Measurements from ENCODE around the gene F13A1. TPM values are rescaled to one million over a fixed set of nuclear protein-coding genes. Genes with fewer than 3 reads are reported as not detected.

The F13A1 gene
- 0.18 to 0.56 TPM (median 0.25 TPM) in 3 replicates for total RNA-seq

GRCh38 chr6:6319952-6320811 is at the start of gene F13A1:
Gene F13A1 (minus strand): TSS chr6:6320662. CDS start chr6:6318664, 1,998 bp downstream.
- H3K27ac Mint-ChIP-seq = no peak within 1 kb of the TSS
- DNase-seq (ENCODE audit: low spot score in 2 of 2, unreplicated experiment in 2 of 2) = no peak
- TF ChIP-seq CTCF (IDR thresholded peaks at IDR 0.05; ENCODE audit: unreplicated experiment) = no peak
- peaks cover 94% of the 10 kb centered on the region for H3K27me3 Mint-ChIP-seq (ENCODE audit: low read depth)
- H3K36me3 Mint-ChIP-seq = no peaks in the 10 kb centered on the region
- no peaks in the 10 kb centered on the region for H3K4me1 Mint-ChIP-seq
- H3K9me3 Mint-ChIP-seq = no peaks in the 10 kb centered on the region
- H3K4me3 Mint-ChIP-seq = no peak within 1 kb of the TSS

GRCh38 chr6:6368684-6369052 is 48.2 kb upstream of the F13A1 start:
- H3K27ac Mint-ChIP-seq = no peak overlapping the region
- TF ChIP-seq CTCF (IDR thresholded peaks at IDR 0.05; ENCODE audit: unreplicated experiment) = no peak
- no peaks in the 10 kb centered on the region for H3K36me3 Mint-ChIP-seq
- peaks cover 22% of the 10 kb centered on the region for H3K27me3 Mint-ChIP-seq (ENCODE audit: low read depth)
- no peak for DNase-seq (ENCODE audit: low spot score in 2 of 2, unreplicated experiment in 2 of 2)
- H3K4me1 Mint-ChIP-seq = no peaks in the 10 kb centered on the region
- H3K9me3 Mint-ChIP-seq = peaks cover 7% of the 10 kb centered on the region
- no peak overlapping the region for H3K4me3 Mint-ChIP-seq

DNA sequence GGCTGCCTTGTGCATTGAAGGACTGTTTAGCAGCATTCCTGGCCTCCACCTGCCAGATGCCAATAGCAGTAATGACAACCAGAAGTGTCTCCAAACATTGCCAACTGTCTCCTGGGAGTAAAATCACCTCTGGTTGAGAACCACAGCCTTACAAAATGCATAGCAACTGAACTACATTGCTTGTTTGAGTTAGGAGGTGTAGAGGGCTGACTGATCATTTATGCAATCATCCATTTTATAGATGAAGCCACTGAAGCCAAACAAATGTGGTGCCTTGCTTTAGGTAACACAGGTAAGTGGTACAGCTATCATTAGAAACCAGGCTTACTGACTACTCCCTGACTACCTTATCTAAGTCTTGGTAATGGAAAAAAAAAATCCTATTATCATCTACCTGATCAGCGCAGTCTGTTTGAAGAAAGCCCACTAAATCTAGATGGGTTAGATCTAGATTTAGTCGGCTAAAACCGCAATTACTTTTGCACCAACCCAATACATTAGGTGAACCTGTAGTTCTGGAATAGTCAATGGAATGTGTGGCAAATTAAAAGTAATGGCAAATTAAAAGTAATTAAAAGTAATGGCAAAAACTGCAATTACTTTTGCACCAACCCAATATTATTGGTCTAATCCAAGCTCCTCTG is 47.7 kb upstream of the F13A1 start:
- H3K9me3 Mint-ChIP-seq = peaks cover 4% of the 10 kb centered on the region
- H3K27ac Mint-ChIP-seq = no peak overlapping the region
- DNase-seq (ENCODE audit: low spot score in 2 of 2, unreplicated experiment in 2 of 2) = no peak
- no peaks in the 10 kb centered on the region for H3K36me3 Mint-ChIP-seq
- no peak overlapping the region for H3K4me3 Mint-ChIP-seq
- no peaks in the 10 kb centered on the region for H3K4me1 Mint-ChIP-seq
- peaks cover 22% of the 10 kb centered on the region for H3K27me3 Mint-ChIP-seq (ENCODE audit: low read depth)
- no peak for TF ChIP-seq CTCF (IDR thresholded peaks at IDR 0.05; ENCODE audit: unreplicated experiment)

GRCh38 chr6:6366803-6367202 is 46.3 kb upstream of the F13A1 start:
- no peak for TF ChIP-seq CTCF (IDR thresholded peaks at IDR 0.05; ENCODE audit: unreplicated experiment)
- no peaks in the 10 kb centered on the region for H3K4me1 Mint-ChIP-seq
- peaks cover 20% of the 10 kb centered on the region for H3K27me3 Mint-ChIP-seq (ENCODE audit: low read depth)
- H3K36me3 Mint-ChIP-seq = no peaks in the 10 kb centered on the region
- no peak overlapping the region for H3K4me3 Mint-ChIP-seq
- DNase-seq (ENCODE audit: low spot score in 2 of 2, unreplicated experiment in 2 of 2) = no peak
- H3K9me3 Mint-ChIP-seq = no peaks in the 10 kb centered on the region
- H3K27ac Mint-ChIP-seq = no peak overlapping the region

DNA sequence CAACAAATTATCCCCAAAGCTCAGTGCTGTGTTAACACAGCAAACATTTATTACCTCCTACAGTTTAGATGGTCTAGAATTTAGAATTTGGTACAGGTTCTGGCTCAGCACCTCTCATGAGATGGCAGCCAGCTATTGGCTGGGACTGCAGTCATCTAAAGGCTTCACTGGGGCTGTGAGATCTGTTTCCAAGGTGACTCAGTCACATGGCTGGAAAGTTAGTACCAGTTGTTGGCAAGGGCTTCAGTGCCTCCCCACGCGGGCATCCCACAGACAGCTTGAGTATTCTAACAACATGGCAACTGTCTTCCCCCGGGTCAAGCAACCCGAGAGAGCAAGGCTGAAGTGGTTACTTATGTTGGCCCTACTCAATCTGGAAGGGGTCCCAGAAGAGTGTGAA is 44.8 kb upstream of the F13A1 start:
- TF ChIP-seq CTCF (IDR thresholded peaks at IDR 0.05; ENCODE audit: unreplicated experiment) = no peak
- H3K4me3 Mint-ChIP-seq = no peak overlapping the region
- no peak overlapping the region for H3K27ac Mint-ChIP-seq
- H3K27me3 Mint-ChIP-seq (ENCODE audit: low read depth) = peaks cover 22% of the 10 kb centered on the region
- no peaks in the 10 kb centered on the region for H3K9me3 Mint-ChIP-seq
- H3K4me1 Mint-ChIP-seq = no peaks in the 10 kb centered on the region
- no peak for DNase-seq (ENCODE audit: low spot score in 2 of 2, unreplicated experiment in 2 of 2)
- no peaks in the 10 kb centered on the region for H3K36me3 Mint-ChIP-seq

Data from mesothelial cell of epicardium (in vitro differentiated cells).